ENCODE results near the gene FAM237A. TPM values are rescaled to one million over a fixed set of nuclear protein-coding genes. Genes with fewer than 3 reads are reported as not detected.
A peak's percentile ranks its signal among the peaks of the same experiment; 100 is the strongest.

The FAM237A gene
- total and polyA plus RNA-seq, 2 of the 13 experiments (the other 11 are each of a cell fraction or from before 2014, with no cell fraction given): not detected

GRCh38 chr2:206642075-206643025 lies at the start of gene FAM237A (continued):
- TF ChIP-seq HNF1B (CRISPR knock-in tag; IDR thresholded peaks at IDR 0.05): no peak
- TF ChIP-seq ZMYM4 (CRISPR knock-in tag; IDR thresholded peaks at IDR 0.05): peak; percentile 18; the same call in 1 of the 2 replicates
- no peak for TF ChIP-seq CTCF (CRISPR knock-in tag; IDR thresholded peaks at IDR 0.05)
- TF ChIP-seq SATB2 (CRISPR knock-in tag; IDR thresholded peaks at IDR 0.05): no peak
- TF ChIP-seq WIZ (CRISPR knock-in tag; IDR thresholded peaks at IDR 0.05): 0 out of 2 replicates have a peak, but pooled peaks have one; percentile 81
- no peak for TF ChIP-seq ADNP (CRISPR knock-in tag; IDR thresholded peaks at IDR 0.05)
- TF ChIP-seq TEF (CRISPR knock-in tag; IDR thresholded peaks at IDR 0.05): no peak
- no peak for TF ChIP-seq ZNF704 (CRISPR knock-in tag; IDR thresholded peaks at IDR 0.05; ENCODE audit: borderline replicate concordance)
- no peak for TF ChIP-seq ZNF510 (CRISPR knock-in tag; IDR thresholded peaks at IDR 0.05; ENCODE audit: low read depth)
- 0 out of 2 replicates have a peak, but pooled peaks have one; percentile 64 for TF ChIP-seq ERF (CRISPR knock-in tag; IDR thresholded peaks at IDR 0.05)
- no peak for TF ChIP-seq CCAR2 (optimal IDR thresholded peaks at IDR 0.05; ENCODE audit: low read depth, low read length)
- no peak for TF ChIP-seq SPEN (CRISPR knock-in tag; IDR thresholded peaks at IDR 0.05; ENCODE audit: low read depth)
- TF ChIP-seq NFIC (IDR thresholded peaks at IDR 0.05; ENCODE audit: low read length): no peak
- TF ChIP-seq ZXDC (CRISPR knock-in tag; IDR thresholded peaks at IDR 0.05): no peak
- TF ChIP-seq MYPOP (CRISPR knock-in tag; IDR thresholded peaks at IDR 0.05): no peak
- no peak for TF ChIP-seq MATR3 (CRISPR knock-in tag; IDR thresholded peaks at IDR 0.05)
- no peak for TF ChIP-seq HNRNPUL1 (IDR thresholded peaks at IDR 0.05; ENCODE audit: low read depth, low read length)
- TF ChIP-seq ZNF124 (CRISPR knock-in tag; IDR thresholded peaks at IDR 0.05): 0 out of 2 replicates have a peak, but pooled peaks have one; percentile 42
- 0 out of 2 replicates have a peak, but pooled peaks have one; percentile 28 for TF ChIP-seq HDAC2 (CRISPR knock-in tag; IDR thresholded peaks at IDR 0.05)
- no peak for TF ChIP-seq PCBP2 (optimal IDR thresholded peaks at IDR 0.05; ENCODE audit: low read depth, low read length, poor library complexity, severe bottlenecking)
